SH-SY5Y (cell line): Measurements from ENCODE around the gene CLDN24.

Experiments
- GATA2 ChIP-seq: IDR thresholded peaks from 2 replicates; pipeline ENCODE4 v1.6.1; 2011; ENCODE audit warnings: mild to moderate bottlenecking, low read depth, low read length
- GATA3 ChIP-seq: IDR thresholded peaks from 2 replicates; pipeline ENCODE4 v1.6.1; 2011; ENCODE audit warnings: low read depth, mild to moderate bottlenecking, low read length, moderate library complexity

CLDN24 gene

GRCh38 chr4:183322326-183322725, at the start of gene CLDN24:
Gene CLDN24 (minus strand): TSS chr4:183322426. CDS start chr4:183322426, 0 bp downstream.
- TF ChIP-seq GATA2 (no peak), GATA3 (no peak)

- TF ChIP-seq GATA2 (no peak), GATA3 (no peak)
Measured at GRCh38 chr4:183370786-183371185, 48.6 kb upstream of the CLDN24 start.

GRCh38 chr4:183369073-183369472, 46.8 kb upstream of the CLDN24 start:
- TF ChIP-seq GATA2 (no peak), GATA3 (no peak)

GRCh38 chr4:183366206-183366835, 44.1 kb upstream of the CLDN24 start:
- no peak for TF ChIP-seq GATA3
- TF ChIP-seq GATA2: no peak

- TF ChIP-seq GATA2 (no peak), GATA3 (no peak)
Measured at GRCh38 chr4:183364025-183364424, 41.8 kb upstream of the CLDN24 start.

- TF ChIP-seq GATA2 (no peak), GATA3 (no peak)
Measured at GRCh38 chr4:183362916-183363542, 40.8 kb upstream of the CLDN24 start.

GRCh38 chr4:183362036-183362435, 39.8 kb upstream of the CLDN24 start:
- TF ChIP-seq GATA3: no peak
- TF ChIP-seq GATA2: no peak

GRCh38 chr4:183360161-183360919, 38.1 kb upstream of the CLDN24 start:
- TF ChIP-seq GATA2 (no peak), GATA3 (no peak)

GRCh38 chr4:183358215-183358755, 36.1 kb upstream of the CLDN24 start:
- no peak for TF ChIP-seq GATA3
- no peak for TF ChIP-seq GATA2

GRCh38 chr4:183356931-183357675, 34.9 kb upstream of the CLDN24 start:
- TF ChIP-seq GATA2: no peak
- no peak for TF ChIP-seq GATA3

- TF ChIP-seq GATA2: no peak
- no peak for TF ChIP-seq GATA3
Measured at GRCh38 chr4:183356173-183356830, 34.1 kb upstream of the CLDN24 start.

- TF ChIP-seq GATA2 (no peak), GATA3 (no peak)
Measured at GRCh38 chr4:183355405-183355804, 33.2 kb upstream of the CLDN24 start.

GRCh38 chr4:183354219-183354618, 32.0 kb upstream of the CLDN24 start:
- TF ChIP-seq GATA3: no peak
- TF ChIP-seq GATA2: no peak

GRCh38 chr4:183353557-183353956, 31.3 kb upstream of the CLDN24 start:
- TF ChIP-seq GATA2 (no peak), GATA3 (no peak)
